Right cardiac atrium (tissue), 5 donors: ENCODE data around the gene MSH6. TPM values are rescaled to one million over a fixed set of nuclear protein-coding genes. Genes with fewer than 3 reads are reported as not detected.

Experiments used
- ATAC-seq, 2 donors: fragments of 200-7000 bp; cut with Tn5 transposase; one replicate each; pipeline versions ENCODE4 v1.8.0 to v1.9.1; 2020; ENCODE audit warnings: moderate library complexity in 2 of 2, mild to moderate bottlenecking in 1 of 2
- DNase-seq, 3 donors: peaks; one replicate each; pipeline ENCODE4 v3.0.0-alpha.2; 2020
- H3K27ac ChIP-seq: one replicate; pipeline ENCODE4 v1.5.1; 2013; ENCODE audit warnings: mild to moderate bottlenecking, low read length, control low read depth, moderate library complexity
- H3K27me3 ChIP-seq: one replicate; pipeline ENCODE4 v1.6.1; 2013; ENCODE audit not compliant: control insufficient read depth, insufficient read depth
- H3K4me1 ChIP-seq: one replicate; pipeline ENCODE4 v1.6.1; 2013; ENCODE audit warnings: low read length; ENCODE audit not compliant: control insufficient read depth, insufficient read depth
- H3K4me3 ChIP-seq: one replicate; pipeline ENCODE4 v1.5.1; 2013; ENCODE audit warnings: low read length, control low read depth
- H3K9me3 ChIP-seq: one replicate; pipeline ENCODE4 v1.6.1; 2013; ENCODE audit warnings: low read length; ENCODE audit not compliant: control insufficient read depth
- WGBS: extraction: QIAGEN DNeasy Blood & Tissue Kit; methylation state at CpG from one replicate; pipeline ENCODE4 v1.1.7; 2013; 5-methylcytosine and 5-hydroxymethylcytosine counted together
- intact Hi-C, 4 donors: fragments of 100-400 bp; cut with DNase I; formaldehyde crosslinking; loops; one replicate each; pipeline versions ENCODE4 v1.11.0 to v1.14.0; 2022 to 2023
- polyA plus RNA-seq: library from polyadenylated mRNA; stranded (reverse); fragments of 200-250 nt; gene quantifications from one replicate; pipeline ENCODE4 v1.2.3, GENCODE V29; 2013
- total RNA-seq, 4 donors: library from RNA; stranded (reverse); fragmentation: NEBNext Ultra II Directional; extraction: Animal tissue kit (Norgen Biotek cat#: 25700); gene quantifications; one replicate each; pipeline ENCODE4 v1.2.1, GENCODE V29; 2021
- donor health status: healthy with polysubstance abuse.
- donor health status: DM: no; HTN: yes; CAD: no.
- donor health status: DM: no; HTN: no; CAD: no.
- donor health status: DM: no; HTN: yes; CAD: no; lungs with severe emphysema.
- donor health status: DM: yes; HTN: yes; CAD: no.

The MSH6 gene
- total and polyA plus RNA-seq, 5 donors = 6.5 to 26.1 (median 24.4) TPM

DNA sequence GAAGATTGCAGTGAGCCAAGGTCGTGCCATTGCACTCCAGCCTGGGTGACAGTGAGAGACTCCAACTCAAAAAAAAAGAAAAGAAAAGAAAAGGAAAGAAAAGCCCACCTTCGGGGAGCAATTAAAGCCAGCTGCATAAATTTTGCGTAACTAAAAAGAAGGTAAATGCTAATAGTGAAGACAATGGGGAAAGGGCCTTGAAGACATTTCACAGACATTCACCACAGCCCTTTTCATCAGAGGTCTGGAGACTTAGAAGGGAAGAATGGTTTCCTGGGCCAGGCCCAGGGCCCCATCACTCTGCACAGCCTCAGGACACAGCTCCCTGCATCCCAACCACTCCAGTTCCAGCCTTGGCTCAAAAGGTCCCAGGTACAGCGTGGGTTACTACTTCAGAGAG lies 35.1 kb upstream of the MSH6 start:
- no peak for ATAC-seq
- 84% methylated on average over 4 of the region's 4 CpGs for WGBS
- H3K4me3 ChIP-seq = no peak overlapping the region

GRCh38 chr2:47751856-47752414 lies 31.0 kb upstream of the MSH6 start:
- H3K9me3 ChIP-seq = no peaks in the 10 kb centered on the region
- H3K27ac ChIP-seq = peak overlapping the region; percentile 45
- 70% methylated on average over 10 of the region's 10 CpGs for WGBS
- intact Hi-C loops = no loop called here
- H3K4me1 ChIP-seq = no peaks in the 10 kb centered on the region
- DNase-seq (no peak), ATAC-seq (no peak)
- H3K4me3 ChIP-seq = no peak overlapping the region
- H3K27me3 ChIP-seq = no peaks in the 10 kb centered on the region

More for the DNA sequence above, 35.1 kb upstream of the MSH6 start:
- no peak for DNase-seq
- intact Hi-C loops = no loop called here
- Histone ChIP-seq H3K27ac (no peak overlapping the region), H3K9me3 (no peaks in the 10 kb centered on the region), H3K27me3 (no peaks in the 10 kb centered on the region), H3K4me1 (no peaks in the 10 kb centered on the region)

DNA sequence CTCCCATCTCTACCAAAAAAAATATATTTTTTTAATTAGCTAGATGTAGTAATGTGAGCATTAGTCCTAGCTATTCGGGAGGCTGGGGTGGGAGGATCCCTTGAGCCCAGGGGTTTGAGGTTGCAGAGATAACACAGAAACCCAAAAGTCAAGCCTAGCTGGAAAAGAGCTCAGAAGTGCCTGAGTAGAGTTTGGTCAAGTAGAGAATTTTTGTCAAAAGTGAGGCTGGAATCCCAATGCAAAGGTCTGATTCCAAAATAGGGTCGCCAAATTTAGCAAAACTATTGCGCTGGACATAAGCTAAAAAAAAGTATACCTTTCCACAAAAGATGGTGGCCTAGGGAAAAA lies 15.5 kb upstream of the MSH6 start:
- ATAC-seq (no peak), DNase-seq (no peak)
- intact Hi-C loops = loop anchor here in 2 of 4 donors (5.0 kb wide), 2 partner anchors 330 to 425 kb away; no protein-coding TSS in a partner anchor
- Histone ChIP-seq H3K27ac (no peak overlapping the region), H3K9me3 (no peaks in the 10 kb centered on the region), H3K4me3 (no peak overlapping the region), H3K27me3 (no peaks in the 10 kb centered on the region), H3K4me1 (no peaks in the 10 kb centered on the region)
- WGBS = 47% methylated on average over 3 of the region's 3 CpGs

GRCh38 chr2:47767880-47768609 lies 14.9 kb upstream of the MSH6 start:
- DNase-seq (peak; percentile 58 to 88 (median 84)), ATAC-seq (peak; percentile 84 to 87)
- no peak overlapping the region for H3K27ac ChIP-seq
- H3K4me3 ChIP-seq = no peak overlapping the region
- no peaks in the 10 kb centered on the region for H3K4me1 ChIP-seq
- intact Hi-C loops = loop anchor here (2.0 to 5.0 kb wide), 4 partner anchors 329 to 426 kb away; no protein-coding TSS in a partner anchor
- 28% methylated on average over 28 of the region's 28 CpGs for whole genome bisulfite sequencing
- H3K27me3 ChIP-seq = no peaks in the 10 kb centered on the region
- no peaks in the 10 kb centered on the region for H3K9me3 ChIP-seq

DNA sequence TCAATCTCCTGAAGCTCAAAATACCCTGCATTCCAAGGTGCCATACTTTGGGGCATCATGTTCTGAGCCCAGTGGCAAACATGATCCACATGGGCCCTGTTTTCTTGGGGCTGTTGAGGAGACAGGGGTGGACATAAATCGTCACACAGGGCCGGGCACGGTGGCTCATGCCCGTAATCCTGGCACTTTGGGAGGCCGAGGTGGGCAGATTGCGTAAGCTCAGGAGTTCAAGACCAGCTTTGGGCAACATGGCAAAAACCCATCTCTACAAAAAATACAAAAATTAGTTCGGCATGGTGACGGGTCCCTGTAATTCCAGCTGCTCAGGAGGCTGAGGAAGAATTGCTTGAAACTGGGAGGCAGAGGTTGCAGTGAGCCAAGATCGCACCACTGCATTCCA lies 13.6 kb upstream of the MSH6 start:
- DNase-seq (no peak), ATAC-seq (no peak)
- Histone ChIP-seq H3K9me3 (no peaks in the 10 kb centered on the region), H3K4me3 (no peak overlapping the region), H3K27ac (no peak overlapping the region), H3K4me1 (no peaks in the 10 kb centered on the region), H3K27me3 (no peaks in the 10 kb centered on the region)
- intact Hi-C loops = loop anchor here (2.0 to 5.0 kb wide), 4 partner anchors 331 to 427 kb away; no protein-coding TSS in a partner anchor
- 92% methylated on average over 9 of the region's 9 CpGs for WGBS

DNA sequence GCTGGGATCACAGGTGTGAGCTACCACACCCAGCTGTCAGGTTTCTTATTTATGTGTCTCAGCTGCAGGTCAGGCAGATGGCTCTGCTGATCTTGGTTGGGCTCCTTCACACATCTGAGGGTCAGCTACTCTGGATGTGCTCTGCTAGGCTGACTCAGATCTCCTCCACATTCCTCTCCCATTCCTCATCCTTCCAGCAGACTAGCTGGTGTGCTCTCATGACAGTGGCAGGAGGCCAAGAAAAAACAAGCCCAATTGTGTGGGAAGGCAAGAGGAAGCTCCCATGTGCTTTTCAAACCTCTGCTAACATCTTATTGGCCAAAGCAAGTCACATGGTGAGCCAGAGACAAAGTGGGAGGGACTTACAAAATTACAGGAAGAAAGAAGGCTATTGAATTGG lies 11.7 kb upstream of the MSH6 start:
- Histone ChIP-seq H3K4me3 (no peak overlapping the region), H3K9me3 (no peaks in the 10 kb centered on the region), H3K4me1 (no peaks in the 10 kb centered on the region), H3K27ac (no peak overlapping the region), H3K27me3 (no peaks in the 10 kb centered on the region)
- DNase-seq (no peak), ATAC-seq (no peak)
- intact Hi-C loops = no loop called here

- no peak overlapping the region for H3K27ac ChIP-seq
- DNase-seq (no peak), ATAC-seq (no peak)
- H3K4me3 ChIP-seq = no peak overlapping the region
- H3K9me3 ChIP-seq = no peaks in the 10 kb centered on the region
- no peaks in the 10 kb centered on the region for H3K27me3 ChIP-seq
- intact Hi-C loops = no loop called here
- WGBS = 99% methylated on average over 2 of the region's 2 CpGs
- no peaks in the 10 kb centered on the region for H3K4me1 ChIP-seq
Observed at GRCh38 chr2:47772343-47772742, 10.6 kb upstream of the MSH6 start.

DNA sequence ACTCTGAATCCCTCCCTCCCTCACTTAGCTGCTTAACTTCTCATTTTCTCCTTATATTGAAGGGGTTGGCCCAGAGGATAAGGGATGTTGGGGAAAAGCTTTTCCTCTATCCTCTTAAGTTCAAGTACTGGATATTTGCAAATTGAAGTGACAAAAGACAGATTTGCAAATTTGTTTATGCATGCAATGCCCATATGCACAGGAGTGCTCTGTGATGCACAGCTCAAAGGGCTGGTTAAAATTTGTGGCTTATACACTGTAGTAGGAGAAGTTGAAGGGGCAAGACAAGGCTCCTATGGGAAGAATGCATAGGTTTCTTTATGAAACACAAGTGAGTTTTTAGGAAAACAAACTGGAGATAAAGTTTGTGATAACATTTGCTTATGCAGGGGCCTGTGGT lies 8.4 kb upstream of the MSH6 start:
- intact Hi-C loops = no loop called here
- Histone ChIP-seq H3K4me3 (no peak overlapping the region), H3K27me3 (no peaks in the 10 kb centered on the region), H3K27ac (no peak overlapping the region), H3K9me3 (no peaks in the 10 kb centered on the region), H3K4me1 (no peaks in the 10 kb centered on the region)
- DNase-seq (no peak), ATAC-seq (no peak)

DNA sequence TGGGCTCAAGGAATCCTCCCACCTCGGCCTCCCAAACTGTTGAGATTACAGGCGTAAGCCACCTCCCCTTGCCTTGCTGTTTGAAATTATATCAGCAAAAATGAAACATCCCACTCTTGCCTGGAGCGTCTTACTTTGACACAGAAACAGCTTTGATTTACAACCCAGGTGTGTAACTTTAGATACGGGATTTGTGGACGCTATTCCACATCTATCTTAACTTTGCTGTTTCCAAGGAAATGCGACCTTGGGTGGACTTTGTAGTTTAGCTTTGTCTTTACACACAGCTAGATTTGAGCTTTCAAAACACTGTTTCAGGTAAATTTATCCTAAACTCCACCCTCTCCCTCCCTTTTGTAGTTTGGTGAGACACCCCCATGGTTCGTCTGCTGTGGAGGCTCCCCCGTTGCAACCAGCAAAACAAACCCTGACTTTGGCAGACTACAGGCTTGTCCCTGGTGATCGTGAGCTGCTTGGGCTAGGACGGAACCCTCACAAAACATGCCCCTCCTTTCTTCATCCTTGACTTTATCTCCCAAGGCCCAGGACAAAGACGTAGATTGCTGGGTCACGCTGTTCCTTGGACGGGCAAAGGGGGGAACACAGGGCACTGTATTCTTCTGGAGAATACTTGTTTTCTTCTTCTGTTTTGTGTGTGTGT lies 5.5 kb upstream of the MSH6 start:
- no peaks in the 10 kb centered on the region for H3K4me1 ChIP-seq
- H3K4me3 ChIP-seq = no peak overlapping the region
- DNase-seq (no peak), ATAC-seq (no peak)
- intact Hi-C loops = no loop called here
- H3K27ac ChIP-seq = no peak overlapping the region
- 80% methylated on average over 13 of the region's 13 CpGs for WGBS
- H3K9me3 ChIP-seq = no peaks in the 10 kb centered on the region
- no peaks in the 10 kb centered on the region for H3K27me3 ChIP-seq

GRCh38 chr2:47778698-47779425 lies 4.1 kb upstream of the MSH6 start:
- H3K4me1 ChIP-seq = no peaks in the 10 kb centered on the region
- no peaks in the 10 kb centered on the region for H3K27me3 ChIP-seq
- H3K9me3 ChIP-seq = no peaks in the 10 kb centered on the region
- no peak overlapping the region for H3K27ac ChIP-seq
- ATAC-seq = no peak
- intact Hi-C loops = no loop called here
- DNase-seq = no peak
- no peak overlapping the region for H3K4me3 ChIP-seq
- 82% methylated on average over 8 of the region's 8 CpGs for WGBS

DNA sequence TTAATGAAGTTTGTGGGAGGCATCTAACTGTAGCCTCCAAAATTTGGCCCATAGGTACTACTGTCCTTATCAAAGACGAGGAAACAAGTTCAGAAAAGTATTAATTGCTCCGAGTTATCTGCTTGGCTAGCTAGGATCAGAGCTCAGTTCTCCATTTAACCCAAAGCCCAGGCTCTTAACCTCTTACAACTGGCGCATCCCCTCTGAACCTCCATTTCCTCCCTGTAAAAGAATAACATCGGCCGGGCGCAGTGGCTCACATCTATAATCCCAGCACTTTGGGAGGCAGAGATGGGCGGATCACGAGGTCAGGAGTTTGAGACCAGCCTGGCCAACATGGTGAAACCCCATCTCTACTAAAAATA lies 3.5 kb upstream of the MSH6 start:
- DNase-seq = no peak
- Histone ChIP-seq H3K27me3 (no peaks in the 10 kb centered on the region), H3K4me3 (no peak overlapping the region), H3K9me3 (no peaks in the 10 kb centered on the region), H3K27ac (no peak overlapping the region), H3K4me1 (no peaks in the 10 kb centered on the region)
- intact Hi-C loops = no loop called here
- WGBS = 81% methylated on average over 8 of the region's 8 CpGs
- ATAC-seq = no peak
